K562 (cell line): ENCODE measurements around the gene LATS2. TPM values are rescaled to one million over a fixed set of nuclear protein-coding genes. Genes with fewer than 3 reads are reported as not detected.

ENCODE experiments used
- ATAC-seq: fragments of 200-7000 bp; cut with Tn5 transposase; 3 replicates; pipeline ENCODE4 v1.9.1; 2020; ENCODE audit warnings: moderate library complexity
- BruUV-seq: library from RNA; stranded (reverse); fragments of 400-500 nt; replicated peaks from 2 replicates; lab custom pipeline; 2021; lab: Mats Ljungman, UMichigan
- CTCF ChIA-PET: fragments of 300-600 bp; formaldehyde crosslinking; extraction: SDS; loops from one replicate; lab custom pipeline; 2021; ENCODE audit warnings: low intra/inter-chr PET ratio; lab: Yijun Ruan, JAX
- POLR2A ChIA-PET: fragments of 300-600, 350-650 bp; sonication (Branson Sonifier 250); formaldehyde crosslinking; extraction: SDS; loops from one replicate; lab custom pipeline; 2021; ENCODE audit warnings: antibody characterized with exemption, inconsistent platforms; lab: Yijun Ruan, JAX
- DNase-seq, 4 experiments: peaks; one replicate each; pipeline versions ENCODE4 v3.0.0 to v3.0.0-alpha.2; 2011 to 2018; ENCODE audit warnings: low spot score in 3 of 4, mixed read lengths in 3 of 4; ENCODE audit errors: extremely low read depth in 1 of 4
- FAIRE-seq: peaks from 2 replicates; lab custom pipeline; 2011; peaks lifted over from hg19 to GRCh38; lab: Jason Lieb, UNC
- H2AFZ ChIP-seq: 2 replicates; pipeline ENCODE4 v1.6.0; 2011; ENCODE audit warnings: low read depth, low read length, control low read depth, inconsistent platforms
- H3K27ac ChIP-seq: fragments of 200-600 bp; 3 replicates; pipeline ENCODE4 v1.8.0; 2011; ENCODE audit warnings: low read depth, mild to moderate bottlenecking, control low read depth, inconsistent platforms, low read length, moderate library complexity, mixed read lengths; ENCODE audit errors: extremely low read depth
- H3K27me3 ChIP-seq, 2 experiments: fragments of 300-600 bp in 1 of 2; 2 replicates in 1 of 2; 3 replicates in 1 of 2; pipeline versions ENCODE4 v1.6.0 to v1.8.0; 2011; ENCODE audit warnings: inconsistent platforms in 2 of 2, low read length in 2 of 2, mild to moderate bottlenecking in 1 of 2, mixed read lengths in 1 of 2, moderate library complexity in 1 of 2; ENCODE audit not compliant: control insufficient read depth in 2 of 2, insufficient read depth in 2 of 2
- H3K36me3 ChIP-seq: fragments of 300-600 bp; 3 replicates; pipeline ENCODE4 v1.8.0; 2011; ENCODE audit warnings: mild to moderate bottlenecking, low read length, inconsistent platforms; ENCODE audit not compliant: control insufficient read depth, insufficient read depth
- H3K4me1 ChIP-seq, 2 experiments: fragments of 200-600 bp in 1 of 2; replicated peaks in 1 of 2; 2 replicates in 1 of 2; 3 replicates in 1 of 2; pipeline versions ENCODE4 v1.5.1 to v1.8.0; 2011; ENCODE audit warnings: inconsistent platforms in 2 of 2, low read length in 2 of 2, mild to moderate bottlenecking in 1 of 2, mixed read lengths in 1 of 2, moderate library complexity in 1 of 2; ENCODE audit not compliant: control insufficient read depth in 2 of 2, insufficient read depth in 2 of 2
- H3K4me2 ChIP-seq: 2 replicates; pipeline ENCODE4 v1.6.1; 2011; ENCODE audit warnings: low read length, control low read depth, inconsistent platforms, mixed read lengths; ENCODE audit not compliant: insufficient read depth
- H3K4me3 ChIP-seq: fragments of 200-600 bp; sonication (generic), shearing (Covaris generic); 2 replicates; pipeline ENCODE4 v1.5.1; 2016; ENCODE audit warnings: control low read depth, inconsistent platforms
- H3K79me2 ChIP-seq: fragments of 200-600 bp; 3 replicates; pipeline ENCODE4 v1.8.0; 2011; ENCODE audit warnings: low read length, inconsistent platforms; ENCODE audit not compliant: control insufficient read depth, insufficient read depth
- H3K9ac ChIP-seq, 2 experiments: 2 replicates each; pipeline versions ENCODE4 v1.6.0 to v1.6.1; 2011; ENCODE audit warnings: low read depth in 2 of 2, low read length in 2 of 2, control low read depth in 1 of 2, inconsistent platforms in 1 of 2, mild to moderate bottlenecking in 1 of 2, mixed read lengths in 1 of 2; ENCODE audit not compliant: insufficient read depth in 1 of 2
- H3K9me1 ChIP-seq: one replicate; pipeline ENCODE4 v1.6.0; 2011; ENCODE audit warnings: inconsistent platforms, mild to moderate bottlenecking, low read length, moderate library complexity; ENCODE audit not compliant: control insufficient read depth, insufficient read depth
- H3K9me3 ChIP-seq: replicated peaks from 2 replicates; pipeline ENCODE4 v1.5.1; 2011; ENCODE audit warnings: low read depth, low read length, inconsistent platforms; ENCODE audit not compliant: control insufficient read depth, insufficient read depth
- H4K20me1 ChIP-seq: replicated peaks from 2 replicates; pipeline ENCODE4 v1.6.1; 2011; ENCODE audit warnings: low read length, inconsistent platforms, mixed read lengths; ENCODE audit not compliant: control insufficient read depth, insufficient read depth
- GATAD2A ChIP-seq: fragments of 450-650 bp; IDR thresholded peaks from 2 replicates; pipeline ENCODE4 v1.6.1; 2017
- MTA3 ChIP-seq: fragments of 450-650 bp; formaldehyde crosslinking; IDR thresholded peaks from 2 replicates; pipeline ENCODE4 v1.6.1; 2017; ENCODE audit warnings: mild to moderate bottlenecking, borderline replicate concordance
- SMARCA5 ChIP-seq: fragments of 450-650 bp; IDR thresholded peaks from 2 replicates; pipeline ENCODE4 v1.6.1; 2016
- SRSF3 ChIP-seq: fragments of 200-400 bp; formaldehyde crosslinking; IDR thresholded peaks from 2 replicates; pipeline ENCODE4 v1.6.1; 2016; ENCODE audit warnings: mild to moderate bottlenecking, low read length, moderate library complexity; ENCODE audit not compliant: insufficient read depth
- ZNF232 ChIP-seq: sonication (generic); formaldehyde crosslinking; IDR thresholded peaks from 2 replicates; pipeline ENCODE4 v1.8.0; 2022; ENCODE audit warnings: mild to moderate bottlenecking, missing genetic modification reagents
- ZNF512 ChIP-seq: IDR thresholded peaks from 2 replicates; pipeline ENCODE4 v1.6.1; 2016; ENCODE audit warnings: missing genetic modification characterization, missing compliant biosample characterization
- WGBS: fragments of 100-300 bp; shearing (Covaris generic); methylation state at CpG from one replicate; pipeline ENCODE4 v1.1.6; 2016; ENCODE audit warnings: low coverage, mixed read lengths; ENCODE audit not compliant: insufficient coverage; ENCODE audit errors: missing lambda C conversion rate; 5-methylcytosine and 5-hydroxymethylcytosine counted together
- in situ Hi-C: fragments of 300-500 bp; cut with MboI; formaldehyde crosslinking; loops from 4 replicates; pipeline ENCODE4 v1.15.0; 2018; ENCODE audit warnings: inconsistent platforms, mixed read lengths
- intact Hi-C: fragments of 100-400 bp; cut with micrococcal nuclease; formaldehyde crosslinking; loops from 2 replicates; pipeline ENCODE4 v1.14.2; 2022
- polyA plus RNA-seq, 8 experiments: library from polyadenylated mRNA; depleted of rRNA in 4 of 8; stranded (reverse) in 5 of 8; unstranded in 3 of 8; fragments of >200 nt; fragmentation: Nextera tagmentation in 2 of 8; fragmentation: Illumina TruSeq in 1 of 8; extraction: Ambion mirVana in 2 of 8; extraction: Trizol in 1 of 8; gene quantifications; 2 replicates each; pipeline versions ENCODE4 v1.2.1 to v1.2.3, GENCODE V29; 2011 to 2014; ENCODE audit warnings: inconsistent platforms in 1 of 8, missing spikeins in 1 of 8
- total RNA-seq, 7 experiments: library from RNA; depleted of rRNA in 6 of 7; stranded (reverse); fragments of >200 nt in 6 of 7; fragmentation: Illumina TruSeq in 2 of 7; extraction: Trizol in 2 of 7; gene quantifications; 2 replicates each; pipeline versions ENCODE4 v1.2.1 to v1.2.3, GENCODE V29; 2011 to 2021; ENCODE audit warnings: low replicate concordance in 1 of 7
- TF ChIP-seq, protein P1 (sequence below): IDR thresholded peaks from 2 replicates; pipeline ENCODE4 v1.6.1; 2012; ENCODE audit warnings: low read depth, low read length, improper control_type of control experiment, borderline replicate concordance
- TF ChIP-seq, protein P2 (sequence below): fragments of 450-650 bp; IDR thresholded peaks from 2 replicates; pipeline ENCODE4 v1.6.1; 2016; ENCODE audit warnings: low read depth, mild to moderate bottlenecking, moderate library complexity
- TF ChIP-seq, protein P3 (sequence below): fragments of 250-450 bp; sonication (Bioruptor Pico); IDR thresholded peaks from 2 replicates; pipeline ENCODE4 v1.5.0; 2021
- TF ChIP-seq, protein P4 (sequence below): fragments of 200-400 bp; formaldehyde crosslinking; IDR thresholded peaks from 2 replicates; pipeline ENCODE4 v1.6.1; 2017; ENCODE audit warnings: mild to moderate bottlenecking, low read depth, low read length, moderate library complexity

Gene LATS2
- total and polyA plus RNA-seq, 9 of the 15 experiments (the other 6 are each of a cell fraction or from before 2014, with no cell fraction given), result 0.18 to 3.7 (median 0.76) TPM

GRCh38 chr13:20994441-20994821, 67.0 kb downstream of the LATS2 start:
- DNase-seq, result no peak
- Histone ChIP-seq H3K79me2 (no peaks in the 10 kb centered on the region), H3K9me1 (no peaks in the 10 kb centered on the region), H3K4me1 (peaks cover 18 to 21% of the 10 kb centered on the region in 2 experiments; a peak in 4 of 5 replicates), H2AFZ (no peak overlapping the region), H3K27me3 (no peaks in the 10 kb centered on the region), H3K9ac (no peak overlapping the region), H4K20me1 (peaks cover 6% of the 10 kb centered on the region), H3K4me2 (no peak overlapping the region), H3K36me3 (no peaks in the 10 kb centered on the region), H3K9me3 (no peaks in the 10 kb centered on the region), H3K27ac (no peak overlapping the region), H3K4me3 (no peak overlapping the region)
- 43% methylated on average over 5 of the region's 7 CpGs for WGBS
- no TSS peak for BruUV-seq
- ChIA-PET POLR2A (interaction anchor here (0.6 kb wide), 1 partner anchor 570 kb away, joined by 3 read pairs; no protein-coding TSS in a partner anchor), CTCF (no interaction called here)
- no peak for FAIRE-seq
- no peak for ATAC-seq
- intact Hi-C loops (no loop called here), in situ Hi-C loops (no loop called here)
- TF ChIP-seq SMARCA5, result no peak
- TF ChIP-seq, protein P1, sequence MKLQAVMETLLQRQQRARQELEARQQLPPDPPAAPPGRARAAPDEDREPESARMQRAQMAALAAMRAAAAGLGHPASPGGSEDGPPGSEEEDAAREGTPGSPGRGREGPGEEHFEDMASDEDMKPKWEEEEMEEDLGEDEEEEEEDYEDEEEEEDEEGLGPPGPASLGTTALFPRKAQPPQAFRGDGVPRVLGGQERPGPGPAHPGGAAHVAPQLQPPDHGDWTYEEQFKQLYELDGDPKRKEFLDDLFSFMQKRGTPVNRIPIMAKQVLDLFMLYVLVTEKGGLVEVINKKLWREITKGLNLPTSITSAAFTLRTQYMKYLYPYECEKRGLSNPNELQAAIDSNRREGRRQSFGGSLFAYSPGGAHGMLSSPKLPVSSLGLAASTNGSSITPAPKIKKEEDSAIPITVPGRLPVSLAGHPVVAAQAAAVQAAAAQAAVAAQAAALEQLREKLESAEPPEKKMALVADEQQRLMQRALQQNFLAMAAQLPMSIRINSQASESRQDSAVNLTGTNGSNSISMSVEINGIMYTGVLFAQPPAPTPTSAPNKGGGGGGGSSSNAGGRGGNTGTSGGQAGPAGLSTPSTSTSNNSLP, result no peak
- TF ChIP-seq, protein P2, sequence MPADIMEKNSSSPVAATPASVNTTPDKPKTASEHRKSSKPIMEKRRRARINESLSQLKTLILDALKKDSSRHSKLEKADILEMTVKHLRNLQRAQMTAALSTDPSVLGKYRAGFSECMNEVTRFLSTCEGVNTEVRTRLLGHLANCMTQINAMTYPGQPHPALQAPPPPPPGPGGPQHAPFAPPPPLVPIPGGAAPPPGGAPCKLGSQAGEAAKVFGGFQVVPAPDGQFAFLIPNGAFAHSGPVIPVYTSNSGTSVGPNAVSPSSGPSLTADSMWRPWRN, result no peak
- TF ChIP-seq MTA3, result no peak
- TF ChIP-seq, protein P3, sequence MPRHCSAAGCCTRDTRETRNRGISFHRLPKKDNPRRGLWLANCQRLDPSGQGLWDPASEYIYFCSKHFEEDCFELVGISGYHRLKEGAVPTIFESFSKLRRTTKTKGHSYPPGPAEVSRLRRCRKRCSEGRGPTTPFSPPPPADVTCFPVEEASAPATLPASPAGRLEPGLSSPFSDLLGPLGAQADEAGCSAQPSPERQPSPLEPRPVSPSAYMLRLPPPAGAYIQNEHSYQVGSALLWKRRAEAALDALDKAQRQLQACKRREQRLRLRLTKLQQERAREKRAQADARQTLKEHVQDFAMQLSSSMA (CRISPR knock-in tag), result no peak
- TF ChIP-seq ZNF232 (CRISPR knock-in tag), result no peak
- TF ChIP-seq ZNF512 (tag), result no peak
- TF ChIP-seq SRSF3, result no peak
- TF ChIP-seq, protein P4, sequence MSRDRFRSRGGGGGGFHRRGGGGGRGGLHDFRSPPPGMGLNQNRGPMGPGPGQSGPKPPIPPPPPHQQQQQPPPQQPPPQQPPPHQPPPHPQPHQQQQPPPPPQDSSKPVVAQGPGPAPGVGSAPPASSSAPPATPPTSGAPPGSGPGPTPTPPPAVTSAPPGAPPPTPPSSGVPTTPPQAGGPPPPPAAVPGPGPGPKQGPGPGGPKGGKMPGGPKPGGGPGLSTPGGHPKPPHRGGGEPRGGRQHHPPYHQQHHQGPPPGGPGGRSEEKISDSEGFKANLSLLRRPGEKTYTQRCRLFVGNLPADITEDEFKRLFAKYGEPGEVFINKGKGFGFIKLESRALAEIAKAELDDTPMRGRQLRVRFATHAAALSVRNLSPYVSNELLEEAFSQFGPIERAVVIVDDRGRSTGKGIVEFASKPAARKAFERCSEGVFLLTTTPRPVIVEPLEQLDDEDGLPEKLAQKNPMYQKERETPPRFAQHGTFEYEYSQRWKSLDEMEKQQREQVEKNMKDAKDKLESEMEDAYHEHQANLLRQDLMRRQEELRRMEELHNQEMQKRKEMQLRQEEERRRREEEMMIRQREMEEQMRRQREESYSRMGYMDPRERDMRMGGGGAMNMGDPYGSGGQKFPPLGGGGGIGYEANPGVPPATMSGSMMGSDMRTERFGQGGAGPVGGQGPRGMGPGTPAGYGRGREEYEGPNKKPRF, result no peak
- no peak for TF ChIP-seq GATAD2A
